Stomach (tissue), 9 donors: Measurements from ENCODE around the gene TMEM209. TPM values are rescaled to one million over a fixed set of nuclear protein-coding genes. Genes with fewer than 3 reads are reported as not detected.

Experiments used
- DNase-seq, 2 donors: peaks; one replicate each; pipeline versions ENCODE4 v3.0.0 to v3.0.0-alpha.2; 2013 to 2019
- H3K27ac ChIP-seq, 5 donors: fragments of 200-600 bp in 4 of 5; sonication (generic) in 4 of 5; one replicate each; pipeline ENCODE4 v1.5.1; 2013 to 2019; ENCODE audit warnings: mild to moderate bottlenecking in 1 of 5, moderate library complexity in 1 of 5
- H3K27me3 ChIP-seq, 3 donors: fragments of 200-600 bp; sonication (generic); one replicate each; pipeline ENCODE4 v1.5.1; 2017 to 2019; ENCODE audit warnings: mixed run types in 1 of 3
- H3K36me3 ChIP-seq, 4 donors: fragments of 200-600 bp; sonication (generic); 1 replicate in 3 of 4; 2 replicates in 1 of 4; pipeline ENCODE4 v1.5.1; 2016 to 2019
- H3K4me1 ChIP-seq, 4 donors: fragments of 200-600 bp; sonication (generic); one replicate each; pipeline ENCODE4 v1.5.1; 2016 to 2019
- H3K4me3 ChIP-seq, 4 donors: fragments of 200-600 bp; sonication (generic) in 3 of 4; one replicate each; pipeline ENCODE4 v1.5.1; 2016 to 2019; ENCODE audit warnings: mild to moderate bottlenecking in 1 of 4
- H3K9me3 ChIP-seq, 4 donors: fragments of 200-600 bp; sonication (generic); one replicate each; pipeline ENCODE4 v1.5.1; 2016 to 2019
- CTCF ChIP-seq, 7 experiments: fragments of 450-650 bp in 4 of 7; fragments of 200-600 bp in 3 of 7; sonication (generic) in 3 of 7; IDR thresholded peaks; one replicate each; pipeline ENCODE4 v1.5.1; 2016 to 2019; ENCODE audit warnings: antibody characterized with exemption in 7 of 7, control low read depth in 2 of 7, mild to moderate bottlenecking in 1 of 7
- EP300 ChIP-seq: sonication (generic); formaldehyde crosslinking; IDR thresholded peaks from one replicate; pipeline ENCODE4 v1.6.1; 2017; ENCODE audit warnings: antibody characterized with exemption
- POLR2A ChIP-seq, 4 donors: fragments of 450-650 bp; IDR thresholded peaks; one replicate each; pipeline ENCODE4 v1.6.1; 2016; ENCODE audit warnings: antibody characterized with exemption in 4 of 4, control low read depth in 2 of 4, mild to moderate bottlenecking in 1 of 4, moderate library complexity in 1 of 4
- POLR2AphosphoS5 ChIP-seq, 3 donors: sonication (generic); formaldehyde crosslinking; IDR thresholded peaks; one replicate each; pipeline ENCODE4 v1.6.1; 2016; ENCODE audit warnings: antibody characterized with exemption in 3 of 3
- WGBS, 5 donors: extraction: QIAGEN DNeasy Blood & Tissue Kit in 3 of 5; methylation state at CpG; one replicate each; pipeline versions ENCODE4 v1.1.5 to v1.1.7; 2013 to 2018; 5-methylcytosine and 5-hydroxymethylcytosine counted together
- intact Hi-C: fragments of 100-400 bp; cut with DNase I; formaldehyde crosslinking; loops from one replicate; pipeline ENCODE4 v1.15.1; 2023; ENCODE audit warnings: low total_unique reads
- polyA plus RNA-seq, 3 donors: library from polyadenylated mRNA; stranded (reverse); fragments of 200-250 nt; gene quantifications; one replicate each; pipeline ENCODE4 v1.2.3, GENCODE V29; 2013
- total RNA-seq, 5 donors: library from RNA; depleted of rRNA; stranded (reverse); fragments of >200 nt; gene quantifications; one replicate each; pipeline versions ENCODE4 v1.1.0 to v1.2.3, GENCODE V29; 2014 to 2016
- donor health status: healthy with polysubstance abuse.
- donor health status: Bipolar disorder and iron deficiency.
- donor health status: healthy.

TMEM209 gene
- total and polyA plus RNA-seq, 8 donors, result 3.2 to 24.6 (median 8.9) TPM

GRCh38 chr7:130162196-130162595, 43.0 kb downstream of the TMEM209 start:
- Histone ChIP-seq H3K4me1 (no peaks in the 10 kb centered on the region), H3K27me3 (no peaks in the 10 kb centered on the region), H3K36me3 (peaks cover 11 to 85% (median 71%) of the 10 kb centered on the region in 4 donors), H3K9me3 (peaks cover 0 to 5% (median 0%) of the 10 kb centered on the region in 4 donors), H3K4me3 (no peak overlapping the region), H3K27ac (no peak overlapping the region)
- 83 to 98% (median 92%) methylated on average over 2 to 5 of the region's 5 CpGs for WGBS, 5 donors
- intact Hi-C loops, result no loop called here
- no peak for DNase-seq
- TF ChIP-seq CTCF (IDR thresholded peaks at IDR 0.05) (no peak), POLR2A (IDR thresholded peaks at IDR 0.05) (no peak), EP300 (no peak), POLR2AphosphoS5 (IDR thresholded peaks at IDR 0.05) (no peak)

GRCh38 chr7:130160455-130160854, 44.8 kb downstream of the TMEM209 start:
- Histone ChIP-seq H3K27ac (no peak overlapping the region), H3K9me3 (peaks cover 0 to 9% (median 2%) of the 10 kb centered on the region in 4 donors), H3K4me3 (no peak overlapping the region), H3K4me1 (peaks cover 0 to 1% (median 0%) of the 10 kb centered on the region in 4 donors), H3K27me3 (no peaks in the 10 kb centered on the region), H3K36me3 (peaks cover 4 to 70% (median 56%) of the 10 kb centered on the region in 4 donors)
- no peak for DNase-seq
- intact Hi-C loops, result no loop called here
- 91 to 100% (median 97%) methylated on average over 7 to 8 of the region's 8 CpGs for WGBS, 5 donors
- TF ChIP-seq POLR2AphosphoS5 (IDR thresholded peaks at IDR 0.05) (no peak), CTCF (IDR thresholded peaks at IDR 0.05) (no peak), POLR2A (IDR thresholded peaks at IDR 0.05) (no peak), EP300 (no peak)

GRCh38 chr7:130160023-130160422, 45.2 kb downstream of the TMEM209 start:
- intact Hi-C loops, result no loop called here
- no peak overlapping the region for H3K4me3 ChIP-seq
- H3K36me3 ChIP-seq, result peaks cover 4 to 66% (median 52%) of the 10 kb centered on the region in 4 donors
- TF ChIP-seq EP300 (no peak), POLR2AphosphoS5 (IDR thresholded peaks at IDR 0.05) (no peak), CTCF (IDR thresholded peaks at IDR 0.05) (no peak), POLR2A (IDR thresholded peaks at IDR 0.05) (no peak)
- no peak for DNase-seq
- no peak overlapping the region for H3K27ac ChIP-seq
- peaks cover 0 to 9% (median 2%) of the 10 kb centered on the region in 4 donors for H3K9me3 ChIP-seq
- peaks cover 0 to 6% (median 0%) of the 10 kb centered on the region in 4 donors for H3K4me1 ChIP-seq
- WGBS, 5 donors, result 98 to 100% (median 100%) methylated on average over 2 of the region's 2 CpGs
- H3K27me3 ChIP-seq, result no peaks in the 10 kb centered on the region

DNA sequence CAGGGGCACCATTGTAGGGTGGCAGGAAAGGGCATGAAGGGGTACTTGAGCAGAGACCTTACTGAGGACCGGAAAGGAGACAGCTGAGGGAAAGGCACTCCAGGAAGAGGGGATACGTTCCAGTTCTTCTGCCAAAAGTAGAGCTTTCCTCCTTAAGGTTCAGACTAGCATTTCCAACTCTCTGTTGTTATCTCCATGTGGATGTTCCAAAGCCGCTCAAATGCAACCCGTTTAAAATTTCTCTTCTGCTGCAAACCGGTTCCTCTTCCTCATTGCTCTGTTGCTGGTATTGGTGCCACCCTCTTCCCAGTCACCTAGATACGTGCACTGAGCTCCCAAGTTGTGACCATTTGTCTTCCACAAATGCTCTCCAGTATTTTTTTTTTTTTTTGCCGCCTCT, 47.5 kb downstream of the TMEM209 start:
- Histone ChIP-seq H3K4me3 (no peak overlapping the region), H3K9me3 (peaks cover 0 to 9% (median 2%) of the 10 kb centered on the region in 4 donors), H3K27me3 (no peaks in the 10 kb centered on the region), H3K27ac (no peak overlapping the region), H3K4me1 (peaks cover 5 to 26% (median 19%) of the 10 kb centered on the region in 4 donors), H3K36me3 (peaks cover 0 to 45% (median 33%) of the 10 kb centered on the region in 4 donors)
- intact Hi-C loops, result no loop called here
- 89 to 95% (median 91%) methylated on average over 7 of the region's 7 CpGs for WGBS, 5 donors
- no peak for DNase-seq
- TF ChIP-seq CTCF (IDR thresholded peaks at IDR 0.05) (no peak), EP300 (no peak), POLR2A (IDR thresholded peaks at IDR 0.05) (no peak), POLR2AphosphoS5 (IDR thresholded peaks at IDR 0.05) (no peak)
